GM12878 (cell line): Measurements from ENCODE around the gene MPPED1. TPM values are rescaled to one million over a fixed set of nuclear protein-coding genes. Genes with fewer than 3 reads are reported as not detected.

Experiments used
- ESRRA ChIP-seq: IDR thresholded peaks from 2 replicates; pipeline ENCODE4 v1.6.1; 2012; ENCODE audit warnings: mild to moderate bottlenecking, low read length, improper control_type of control experiment
- POU2F2 ChIP-seq: IDR thresholded peaks from 3 replicates; pipeline ENCODE4 v1.6.1; 2011; ENCODE audit warnings: low read depth, mild to moderate bottlenecking, low read length, borderline replicate concordance
- RB1 ChIP-seq: fragments of 450-650 bp; formaldehyde crosslinking; IDR thresholded peaks from 2 replicates; pipeline ENCODE4 v1.6.1; 2017; ENCODE audit warnings: mild to moderate bottlenecking, borderline replicate concordance
- SP1 ChIP-seq: IDR thresholded peaks from one replicate; pipeline ENCODE4 v1.6.1; 2011; ENCODE audit warnings: low read depth, low read length
- TCF3 ChIP-seq: IDR thresholded peaks from 2 replicates; pipeline ENCODE4 v1.6.1; 2012; ENCODE audit warnings: low read depth, mild to moderate bottlenecking, low read length, borderline replicate concordance; ENCODE audit not compliant: insufficient read depth
- polyA plus RNA-seq, 11 experiments: library from polyadenylated mRNA; depleted of rRNA in 4 of 11; unstranded in 6 of 11; stranded (reverse) in 5 of 11; fragments of >200 nt; fragmentation: Nextera tagmentation in 4 of 11; fragmentation: Illumina TruSeq in 1 of 11; extraction: Ambion mirVana in 4 of 11; extraction: Trizol in 1 of 11; gene quantifications; 1 replicate in 1 of 11; 2 replicates in 10 of 11; pipeline versions ENCODE4 v1.2.1 to v1.2.3, GENCODE V29; 2011 to 2016; ENCODE audit warnings: inconsistent platforms in 2 of 11, missing spikeins in 2 of 11, low read depth in 1 of 11
- total RNA-seq, 4 experiments: library from RNA; depleted of rRNA in 3 of 4; stranded (reverse); fragments of >200 nt in 3 of 4; fragmentation: Illumina TruSeq in 1 of 4; extraction: Trizol in 1 of 4; gene quantifications; 2 replicates each; pipeline versions ENCODE4 v1.2.1 to v1.2.3, GENCODE V29; 2013 to 2021
- TF ChIP-seq, protein P1 (sequence below): fragments of 450-650 bp; IDR thresholded peaks from 2 replicates; pipeline ENCODE4 v1.6.1; 2018; ENCODE audit warnings: borderline replicate concordance, mild to moderate bottlenecking; ENCODE audit not compliant: partially characterized antibody
- TF ChIP-seq, protein P2 (sequence below): fragments of 150-350 bp; IDR thresholded peaks from 2 replicates; pipeline ENCODE4 v1.6.1; 2016; ENCODE audit warnings: low read depth, low read length

Gene MPPED1
- total and polyA plus RNA-seq, 10 of the 15 experiments (the other 5 are each of a cell fraction or from before 2014, with no cell fraction given), result 0.11 TPM; not detected in 9

DNA sequence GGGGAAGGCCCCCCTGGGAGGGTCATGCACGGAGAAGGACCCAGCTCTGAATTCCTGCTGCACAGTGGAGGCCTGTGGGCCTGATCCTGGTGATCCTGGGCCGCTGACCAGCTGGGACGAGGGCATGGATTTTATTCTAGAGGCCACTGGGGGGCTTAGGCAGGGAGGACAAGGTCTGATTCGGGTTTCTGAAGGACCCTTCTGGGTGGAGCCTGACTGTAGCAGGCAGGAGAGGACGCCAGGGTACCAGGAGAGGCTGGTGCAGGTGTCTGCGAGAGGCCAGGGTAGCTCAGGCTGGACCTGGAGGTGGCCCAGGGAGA lies 31.3 kb downstream of the MPPED1 start (continued):
- TF ChIP-seq, protein P1, sequence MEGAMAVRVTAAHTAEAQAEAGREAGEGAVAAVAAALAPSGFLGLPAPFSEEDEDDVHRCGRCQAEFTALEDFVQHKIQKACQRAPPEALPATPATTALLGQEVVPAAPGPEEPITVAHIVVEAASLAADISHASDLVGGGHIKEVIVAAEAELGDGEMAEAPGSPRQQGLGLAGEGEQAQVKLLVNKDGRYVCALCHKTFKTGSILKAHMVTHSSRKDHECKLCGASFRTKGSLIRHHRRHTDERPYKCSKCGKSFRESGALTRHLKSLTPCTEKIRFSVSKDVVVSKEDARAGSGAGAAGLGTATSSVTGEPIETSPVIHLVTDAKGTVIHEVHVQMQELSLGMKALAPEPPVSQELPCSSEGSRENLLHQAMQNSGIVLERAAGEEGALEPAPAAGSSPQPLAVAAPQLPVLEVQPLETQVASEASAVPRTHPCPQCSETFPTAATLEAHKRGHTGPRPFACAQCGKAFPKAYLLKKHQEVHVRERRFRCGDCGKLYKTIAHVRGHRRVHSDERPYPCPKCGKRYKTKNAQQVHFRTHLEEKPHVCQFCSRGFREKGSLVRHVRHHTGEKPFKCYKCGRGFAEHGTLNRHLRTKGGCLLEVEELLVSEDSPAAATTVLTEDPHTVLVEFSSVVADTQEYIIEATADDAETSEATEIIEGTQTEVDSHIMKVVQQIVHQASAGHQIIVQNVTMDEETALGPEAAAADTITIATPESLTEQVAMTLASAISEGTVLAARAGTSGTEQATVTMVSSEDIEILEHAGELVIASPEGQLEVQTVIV, result no peak
- no peak for TF ChIP-seq POU2F2
- no peak for TF ChIP-seq TCF3
- no peak for TF ChIP-seq ESRRA
- TF ChIP-seq RB1, result no peak
- no peak for TF ChIP-seq SP1
- TF ChIP-seq, protein P2, sequence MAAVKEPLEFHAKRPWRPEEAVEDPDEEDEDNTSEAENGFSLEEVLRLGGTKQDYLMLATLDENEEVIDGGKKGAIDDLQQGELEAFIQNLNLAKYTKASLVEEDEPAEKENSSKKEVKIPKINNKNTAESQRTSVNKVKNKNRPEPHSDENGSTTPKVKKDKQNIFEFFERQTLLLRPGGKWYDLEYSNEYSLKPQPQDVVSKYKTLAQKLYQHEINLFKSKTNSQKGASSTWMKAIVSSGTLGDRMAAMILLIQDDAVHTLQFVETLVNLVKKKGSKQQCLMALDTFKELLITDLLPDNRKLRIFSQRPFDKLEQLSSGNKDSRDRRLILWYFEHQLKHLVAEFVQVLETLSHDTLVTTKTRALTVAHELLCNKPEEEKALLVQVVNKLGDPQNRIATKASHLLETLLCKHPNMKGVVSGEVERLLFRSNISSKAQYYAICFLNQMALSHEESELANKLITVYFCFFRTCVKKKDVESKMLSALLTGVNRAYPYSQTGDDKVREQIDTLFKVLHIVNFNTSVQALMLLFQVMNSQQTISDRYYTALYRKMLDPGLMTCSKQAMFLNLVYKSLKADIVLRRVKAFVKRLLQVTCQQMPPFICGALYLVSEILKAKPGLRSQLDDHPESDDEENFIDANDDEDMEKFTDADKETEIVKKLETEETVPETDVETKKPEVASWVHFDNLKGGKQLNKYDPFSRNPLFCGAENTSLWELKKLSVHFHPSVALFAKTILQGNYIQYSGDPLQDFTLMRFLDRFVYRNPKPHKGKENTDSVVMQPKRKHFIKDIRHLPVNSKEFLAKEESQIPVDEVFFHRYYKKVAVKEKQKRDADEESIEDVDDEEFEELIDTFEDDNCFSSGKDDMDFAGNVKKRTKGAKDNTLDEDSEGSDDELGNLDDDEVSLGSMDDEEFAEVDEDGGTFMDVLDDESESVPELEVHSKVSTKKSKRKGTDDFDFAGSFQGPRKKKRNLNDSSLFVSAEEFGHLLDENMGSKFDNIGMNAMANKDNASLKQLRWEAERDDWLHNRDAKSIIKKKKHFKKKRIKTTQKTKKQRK, result no peak
